GM18511 (cell line): ENCODE results near the gene PARD3B.

Source experiments
- ATAC-seq: cut with Tn5 transposase; IDR thresholded peaks from one replicate; pipeline ENCODE4 v1.9.1; 2021; ENCODE audit warnings: mild to moderate bottlenecking, moderate library complexity; ENCODE audit not compliant: unreplicated experiment

Gene PARD3B

GRCh38 chr2:204581946-204582345 lies 36.7 kb downstream of the PARD3B start:
- no peak for ATAC-seq

DNA sequence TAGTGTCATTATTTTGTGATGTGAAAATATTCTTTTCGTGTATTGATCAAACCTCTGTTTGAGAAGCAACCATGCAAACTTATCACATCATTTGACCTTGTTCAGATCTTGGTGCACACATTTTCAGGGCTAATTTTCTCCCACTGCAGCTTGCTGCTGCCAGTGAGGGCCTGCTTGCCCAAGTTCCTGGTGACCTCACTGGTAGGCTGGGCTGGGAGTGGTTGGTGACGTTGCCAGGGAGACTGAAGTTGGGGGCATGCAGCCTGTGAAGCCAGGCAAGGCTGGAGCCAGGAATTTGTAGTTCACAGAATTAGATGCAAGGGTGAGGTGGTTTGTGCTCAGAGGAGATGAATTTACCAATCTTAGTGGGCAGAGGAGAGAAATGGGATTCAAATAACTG lies 38.5 kb downstream of the PARD3B start:
- no peak for ATAC-seq

DNA sequence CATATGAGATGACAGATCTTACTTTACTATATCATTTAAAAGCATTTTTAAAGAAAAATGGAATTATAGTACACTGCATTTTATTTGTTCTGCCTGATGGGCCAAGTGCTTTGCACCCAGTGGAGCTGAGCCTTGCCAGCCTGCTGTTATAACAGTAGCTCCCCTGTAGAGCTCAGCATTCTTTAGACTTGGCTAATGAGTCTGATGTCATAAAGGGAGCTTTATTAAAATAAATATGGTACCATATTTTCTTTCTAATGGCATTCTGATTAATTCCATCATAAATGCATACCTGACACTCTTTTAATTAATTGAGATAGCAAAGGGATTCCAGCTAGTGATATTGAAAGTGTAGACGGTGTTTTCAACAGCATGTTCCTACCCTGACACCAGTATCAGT lies 40.7 kb downstream of the PARD3B start:
- no peak for ATAC-seq

DNA sequence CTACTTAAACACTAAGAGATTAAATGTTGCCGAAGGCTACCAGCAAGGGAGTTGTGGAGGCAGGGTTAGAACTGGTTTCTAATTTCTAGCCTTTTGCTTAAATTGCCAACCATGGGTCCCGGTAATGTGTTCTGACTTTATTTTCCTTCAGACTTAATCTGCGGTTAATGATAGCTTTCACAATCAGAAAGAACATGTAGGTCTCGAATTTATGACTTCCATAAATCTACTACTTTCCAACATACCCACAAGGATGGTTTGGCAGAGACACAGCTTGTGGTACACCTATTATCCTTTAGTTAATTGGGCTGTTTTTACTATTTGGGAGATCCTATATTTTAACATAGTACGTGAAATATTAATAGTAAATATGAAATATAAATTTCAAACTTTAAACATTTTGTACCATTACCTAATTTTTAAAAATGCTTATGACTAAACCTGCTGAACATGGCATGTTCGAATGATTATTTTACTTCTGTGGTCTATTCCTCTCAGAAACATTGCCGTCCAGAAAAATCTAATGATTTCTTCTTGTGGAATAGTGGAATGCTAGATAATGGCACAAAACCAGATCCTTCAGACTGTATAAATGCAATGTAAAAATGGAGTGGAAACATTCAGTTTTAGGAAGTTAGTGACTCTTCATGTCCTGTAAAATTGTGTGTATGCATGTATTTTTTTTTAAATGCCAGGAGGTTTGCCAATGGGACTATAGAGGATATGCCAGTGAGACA lies 41.3 kb downstream of the PARD3B start:
- ATAC-seq, result no peak

GRCh38 chr2:204590063-204590462 lies 44.8 kb downstream of the PARD3B start:
- ATAC-seq, result no peak

DNA sequence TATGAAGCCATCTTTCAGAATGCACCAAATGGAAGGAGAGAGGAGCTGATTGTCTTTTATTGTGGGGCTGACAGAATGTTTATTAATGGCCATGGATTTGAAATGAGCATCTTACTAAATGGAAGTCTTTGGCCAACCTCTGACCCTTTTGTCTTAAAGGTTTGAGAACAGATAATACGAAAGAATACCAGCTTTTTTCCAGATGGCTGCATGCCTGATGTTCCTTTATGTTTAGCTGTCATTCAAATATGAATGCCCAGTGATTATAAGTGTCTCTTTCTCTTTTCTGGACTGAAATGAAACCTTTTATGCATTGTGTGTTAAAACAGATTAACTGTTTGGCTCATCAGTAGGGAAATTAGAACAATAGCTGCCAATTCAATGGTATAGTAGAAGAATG lies 46.0 kb downstream of the PARD3B start:
- no peak for ATAC-seq

DNA sequence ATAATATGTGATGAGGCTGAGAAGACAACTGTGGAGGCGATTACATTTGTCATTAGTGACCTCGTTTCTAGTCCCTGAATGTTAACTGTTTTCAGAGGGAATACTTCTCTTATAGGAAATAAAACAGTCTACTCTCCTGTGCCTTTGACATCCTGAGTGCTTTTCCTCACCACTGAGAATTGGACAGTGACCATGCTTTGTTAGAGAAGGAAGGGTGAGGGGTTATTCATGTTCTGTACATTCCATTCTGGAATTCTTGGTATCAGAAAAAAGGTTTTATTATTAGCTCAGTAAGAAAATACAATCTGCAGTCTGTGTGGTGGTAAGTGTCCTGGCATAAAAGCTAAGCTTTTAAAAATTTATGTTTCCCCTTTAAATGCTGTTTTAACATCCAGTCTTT lies 58.8 kb downstream of the PARD3B start:
- no peak for ATAC-seq

DNA sequence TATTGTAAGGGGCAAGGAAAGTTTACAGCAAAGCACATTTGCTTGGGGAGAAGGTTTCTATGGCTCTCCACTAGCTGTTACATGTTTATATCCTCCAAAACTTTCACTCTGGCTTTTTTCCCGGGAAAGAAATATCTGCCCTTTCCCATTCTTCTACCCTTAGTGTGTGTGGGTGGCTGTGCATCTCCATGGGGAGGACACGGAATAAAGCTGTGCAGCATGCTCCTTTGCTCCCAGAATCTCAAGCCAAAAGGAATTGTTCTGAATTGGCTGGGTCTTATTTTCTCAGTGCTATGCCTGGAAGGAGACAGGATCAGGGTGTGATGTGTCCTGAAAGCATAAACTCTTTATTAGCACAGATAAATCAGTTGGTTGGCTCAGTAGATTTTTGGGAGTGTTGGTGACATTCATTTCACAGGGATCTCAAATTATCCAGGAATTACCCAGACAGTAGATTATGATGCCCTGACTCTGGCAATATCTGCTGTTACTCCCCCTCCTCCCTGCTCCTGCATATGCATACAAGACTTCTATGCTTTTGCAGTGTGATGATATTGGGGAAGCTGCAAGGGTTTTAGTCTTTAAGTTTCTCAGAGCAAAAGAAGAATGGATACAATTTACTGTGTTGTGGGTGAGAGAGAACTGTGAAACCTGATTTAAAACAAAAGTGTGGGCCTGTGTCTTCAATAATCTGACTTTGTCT lies 63.1 kb downstream of the PARD3B start:
- no peak for ATAC-seq

GRCh38 chr2:204611017-204611631 lies 65.8 kb downstream of the PARD3B start:
- ATAC-seq, result no peak

- no peak for ATAC-seq
Measured at GRCh38 chr2:204611764-204612163, 66.5 kb downstream of the PARD3B start.

- no peak for ATAC-seq
Measured at GRCh38 chr2:204613635-204614034, 68.4 kb downstream of the PARD3B start.

- no peak for ATAC-seq
Measured at GRCh38 chr2:204615456-204615855, 70.2 kb downstream of the PARD3B start.

DNA sequence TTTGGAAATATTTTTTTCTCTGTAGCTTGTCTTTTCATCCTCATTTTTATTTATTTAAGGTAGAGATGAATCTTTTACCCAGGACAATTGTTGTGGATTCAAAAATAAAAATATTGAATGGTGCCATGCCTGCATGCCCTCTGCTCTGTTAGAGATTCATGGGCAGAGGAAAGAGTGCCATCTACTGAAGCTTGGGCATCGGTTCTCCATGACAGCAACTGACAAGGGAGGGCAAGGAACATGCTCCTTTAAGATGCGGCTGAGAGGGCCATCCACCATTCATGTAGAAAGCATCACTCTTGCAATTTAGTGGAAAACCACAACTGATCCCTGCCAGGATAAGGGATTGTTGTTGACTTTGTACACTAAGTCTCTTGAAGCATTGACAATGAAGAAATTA lies 79.9 kb downstream of the PARD3B start:
- ATAC-seq, result no peak

GRCh38 chr2:204628926-204629712 lies 83.8 kb downstream of the PARD3B start:
- ATAC-seq, result no peak

DNA sequence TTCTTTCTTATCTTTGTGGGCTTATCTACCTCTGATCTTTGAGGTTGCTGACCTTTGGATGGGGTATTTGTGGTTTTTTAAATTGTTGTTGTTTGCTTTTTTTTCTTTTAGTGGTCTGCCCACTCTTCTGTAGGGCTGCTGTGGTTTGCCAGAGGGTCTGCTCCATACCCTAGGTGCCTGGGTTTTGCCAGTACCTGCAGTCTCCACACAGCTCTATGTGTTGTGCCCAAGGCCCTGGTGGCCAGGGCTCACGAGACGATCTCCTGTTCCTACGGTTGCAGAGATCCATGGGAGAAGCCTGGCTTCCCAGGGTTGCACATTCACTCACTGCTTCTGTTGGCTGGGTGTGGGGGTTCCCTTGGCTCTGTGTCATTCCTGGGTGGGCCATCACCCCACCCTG lies 87.1 kb downstream of the PARD3B start:
- no peak for ATAC-seq

DNA sequence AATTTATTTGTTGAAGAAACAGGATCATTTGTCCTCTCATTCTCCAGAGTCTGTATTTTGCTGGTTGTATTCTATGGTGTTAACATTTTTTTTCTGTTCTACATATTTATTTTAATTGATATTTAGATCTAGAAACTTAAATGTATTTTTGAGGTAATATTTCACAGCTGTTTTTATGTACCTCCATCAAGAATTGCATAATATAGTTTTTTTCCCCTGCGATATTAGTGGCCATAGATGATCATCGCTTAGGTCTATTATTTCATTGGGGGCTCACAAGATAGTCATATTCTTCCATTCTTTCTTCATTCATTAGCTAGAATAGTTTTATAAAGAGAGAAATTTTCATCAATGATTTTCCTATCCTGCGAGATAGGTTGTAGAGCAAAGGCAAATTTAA lies 89.3 kb downstream of the PARD3B start:
- no peak for ATAC-seq

- ATAC-seq, result no peak
Measured at GRCh38 chr2:204635478-204635877, 90.2 kb downstream of the PARD3B start.

GRCh38 chr2:204638471-204639194 lies 93.4 kb downstream of the PARD3B start:
- ATAC-seq, result no peak

DNA sequence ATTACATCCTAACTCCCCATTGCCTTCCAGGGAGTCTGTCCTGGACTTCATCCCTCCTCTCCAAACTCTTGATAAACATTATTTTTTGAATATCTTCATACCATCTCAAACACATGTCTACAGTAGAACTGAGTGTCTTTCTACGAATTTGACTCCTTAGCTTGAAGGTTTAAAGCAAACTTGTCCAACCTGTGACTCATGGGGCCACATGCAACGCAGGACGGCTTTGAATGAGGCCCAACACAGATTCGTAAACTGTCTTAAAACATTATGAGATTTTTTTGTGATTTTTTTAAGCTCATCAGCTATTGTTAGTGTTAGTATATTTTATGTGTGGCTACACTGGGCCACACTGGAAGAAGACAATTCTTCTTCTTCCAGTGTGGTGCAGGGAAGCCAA lies 98.1 kb downstream of the PARD3B start:
- no peak for ATAC-seq

- no peak for ATAC-seq
Measured at GRCh38 chr2:204645018-204645773, 99.9 kb downstream of the PARD3B start.
